ENCODE results near the gene NUDT3. TPM values are rescaled to one million over a fixed set of nuclear protein-coding genes. Genes with fewer than 3 reads are reported as not detected.
A peak's percentile ranks its signal among the peaks of the same experiment; 100 is the strongest.

NUDT3 gene
- total and polyA plus RNA-seq, 9 of the 15 experiments (the other 6 are each of a cell fraction or from before 2014, with no cell fraction given), result 5.4 to 81.2 (median 56.4) TPM

DNA sequence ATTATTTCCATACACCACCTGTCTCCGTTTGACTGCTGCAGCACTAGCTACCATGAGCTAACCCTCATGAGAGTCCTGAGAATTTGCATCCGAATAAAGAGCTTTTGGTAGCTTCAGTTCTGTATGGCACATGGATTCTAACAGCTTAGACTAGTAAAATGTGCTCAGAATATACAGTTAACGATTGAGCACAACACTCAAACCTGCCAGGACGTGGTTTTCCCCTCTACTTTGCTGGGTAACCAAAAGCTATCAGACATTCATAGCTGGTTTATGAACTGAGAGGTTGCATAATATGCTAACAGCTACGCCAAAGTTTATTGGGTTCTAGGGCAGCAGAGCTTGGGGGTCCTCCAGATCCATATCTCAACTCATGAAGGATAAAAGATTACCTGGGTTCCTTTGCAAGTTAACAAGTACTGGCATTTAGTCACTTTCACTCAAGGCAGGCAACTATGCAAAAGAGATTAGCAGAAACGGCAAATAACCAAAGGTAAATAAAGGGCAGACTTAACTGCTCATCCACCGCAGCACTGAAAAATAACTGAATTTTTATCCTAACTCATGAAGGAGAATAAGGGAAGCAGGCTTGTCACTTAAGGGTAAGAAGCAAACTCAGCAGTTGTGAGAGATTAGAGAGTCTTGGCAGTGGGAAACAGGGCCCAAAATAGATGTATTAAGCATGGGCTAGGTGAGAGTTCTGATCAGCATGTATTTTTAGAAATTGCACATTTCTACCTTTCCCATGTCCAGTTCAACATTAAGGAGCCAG, 29.4 kb downstream of the NUDT3 start:
- H3K27ac ChIP-seq (ENCODE audit: extremely low read depth, low read depth, low read length), result peak overlapping the region; percentile 8; the same call in 2 of the 3 replicates
- DNase-seq (ENCODE audit: extremely low read depth in 1 of 4, low spot score in 3 of 4), result no peak
- no peak overlapping the region for H3K4me2 ChIP-seq (ENCODE audit: insufficient read depth, low read length)
- H3K9me1 ChIP-seq (ENCODE audit: control insufficient read depth, insufficient read depth, low read length), result no peaks in the 10 kb centered on the region
- no TSS peak for BruUV-seq (replicated peaks)
- H3K9ac ChIP-seq (ENCODE audit: insufficient read depth in 1 of 2, low read depth in 2 of 2, low read length in 2 of 2), result no peak overlapping the region
- intact Hi-C loops (cut with micrococcal nuclease), result no loop called here
- WGBS (ENCODE audit: insufficient coverage, low coverage, missing lambda C conversion rate), result 63% methylated on average over 7 of the region's 7 CpGs
- TF ChIP-seq CEBPG (CRISPR knock-in tag; IDR thresholded peaks at IDR 0.05) (peak; percentile 21; the same call in 1 of the 2 replicates), CEBPG (tag; conservative IDR thresholded peaks at IDR 0.05 in 1 of 2, IDR thresholded peaks at IDR 0.05 in 1 of 2) (no peak; a peak in 1 of 4 replicates), ZNF584 (CRISPR knock-in tag; IDR thresholded peaks at IDR 0.05; ENCODE audit: low read depth) (no peak), CEBPB (tag; IDR thresholded peaks at IDR 0.05) (0 out of 2 replicates have a peak, but pooled peaks have one; percentile 19), ZNF316 (IDR thresholded peaks at IDR 0.05) (peak; percentile 37; the same call in 1 of the 2 replicates), FOXA3 (CRISPR knock-in tag; conservative IDR thresholded peaks at IDR 0.05 in 1 of 2, IDR thresholded peaks at IDR 0.05 in 1 of 2) (peak in 1 of 2 experiments; percentile 76; a peak in 1 of 4 replicates), TFAM (CRISPR knock-in tag; conservative IDR thresholded peaks at IDR 0.05) (no peak), ZNF23 (CRISPR knock-in tag; IDR thresholded peaks at IDR 0.05) (no peak), C11orf30 (IDR thresholded peaks at IDR 0.05; ENCODE audit: low read depth) (peak; percentile 37; the same call in 1 of the 2 replicates)
- TF ChIP-seq, protein P1, sequence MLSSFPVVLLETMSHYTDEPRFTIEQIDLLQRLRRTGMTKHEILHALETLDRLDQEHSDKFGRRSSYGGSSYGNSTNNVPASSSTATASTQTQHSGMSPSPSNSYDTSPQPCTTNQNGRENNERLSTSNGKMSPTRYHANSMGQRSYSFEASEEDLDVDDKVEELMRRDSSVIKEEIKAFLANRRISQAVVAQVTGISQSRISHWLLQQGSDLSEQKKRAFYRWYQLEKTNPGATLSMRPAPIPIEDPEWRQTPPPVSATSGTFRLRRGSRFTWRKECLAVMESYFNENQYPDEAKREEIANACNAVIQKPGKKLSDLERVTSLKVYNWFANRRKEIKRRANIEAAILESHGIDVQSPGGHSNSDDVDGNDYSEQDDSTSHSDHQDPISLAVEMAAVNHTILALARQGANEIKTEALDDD (IDR thresholded peaks at IDR 0.05), result peak; percentile 92
- POLR2A ChIA-PET, result interaction anchor here (1.1 to 3.4 kb wide), 4 partner anchors 11 to 115 kb away, joined by 3 to 15 read pairs (median 6); partner anchors contain the start of gene SMIM29
- in situ Hi-C loops (cut with MboI), result no loop called here
- CTCF ChIA-PET (ENCODE audit: low intra/inter-chr PET ratio), result no interaction called here
- peaks cover 91% of the 10 kb centered on the region for H3K79me2 ChIP-seq (ENCODE audit: control insufficient read depth, insufficient read depth, low read length)
- H3K36me3 ChIP-seq (ENCODE audit: control insufficient read depth, insufficient read depth, low read length), result peaks cover 4% of the 10 kb centered on the region; the same call in 1 of the 3 replicates
- H4K20me1 ChIP-seq (replicated peaks; ENCODE audit: control insufficient read depth, insufficient read depth, low read length), result peaks cover 15% of the 10 kb centered on the region; the same call in 1 of the 2 replicates
- ATAC-seq, result no peak
- H3K9me3 ChIP-seq (replicated peaks; ENCODE audit: control insufficient read depth, insufficient read depth, low read depth, low read length), result no peaks in the 10 kb centered on the region
- H3K4me3 ChIP-seq, result no peak overlapping the region
- no peaks in the 10 kb centered on the region for H3K27me3 ChIP-seq (ENCODE audit: control insufficient read depth in 2 of 2, insufficient read depth in 2 of 2, low read length in 2 of 2)
- H2AFZ ChIP-seq (ENCODE audit: low read depth, low read length), result no peak overlapping the region
- H3K4me1 ChIP-seq (replicated peaks in 1 of 2; ENCODE audit: control insufficient read depth in 2 of 2, insufficient read depth in 2 of 2, low read length in 2 of 2), result peaks cover 0 to 19% of the 10 kb centered on the region in 2 experiments; a peak in 3 of 5 replicates
- peak; percentile 19 for FAIRE-seq
